SK-N-MC (cell line): Measurements from ENCODE around the gene MRPL55.

Experiments used
- DNase-seq: peaks from one replicate; pipeline ENCODE4 v3.0.0-alpha.2; 2011; ENCODE audit warnings: low read depth, low spot score
- H3K27ac ChIP-seq: fragments of 200-600 bp; sonication (generic); 2 replicates; pipeline ENCODE4 v1.5.1; 2016; ENCODE audit warnings: mixed run types
- H3K36me3 ChIP-seq: fragments of 200-600 bp; sonication (generic); 2 replicates; pipeline ENCODE4 v1.6.1; 2017; ENCODE audit warnings: antibody characterized with exemption, low read length, mixed read lengths; ENCODE audit not compliant: insufficient read depth
- H3K4me3 ChIP-seq: fragments of 200-600 bp; sonication (generic); 2 replicates; pipeline ENCODE4 v1.5.1; 2016
- H3K9ac ChIP-seq: fragments of 200-600 bp; sonication (generic); 2 replicates; pipeline ENCODE4 v1.8.0; 2017; ENCODE audit warnings: mixed run types, mixed read lengths; ENCODE audit not compliant: insufficient read length
- H3K9me3 ChIP-seq: fragments of 200-600 bp; sonication (generic); 2 replicates; pipeline ENCODE4 v1.6.1; 2017; ENCODE audit warnings: low read depth, mild to moderate bottlenecking, antibody characterized with exemption, low read length, moderate library complexity, mixed read lengths
- EZH2 ChIP-seq: fragments of 200-600 bp; sonication (generic); IDR thresholded peaks from one replicate; pipeline ENCODE4 v1.6.1; 2017; ENCODE audit warnings: antibody characterized with exemption
- FOXP2 ChIP-seq: optimal IDR thresholded peaks from 2 replicates; pipeline ENCODE3; 2011; ENCODE audit warnings: mild to moderate bottlenecking, moderate library complexity; ENCODE audit not compliant: insufficient read depth; ENCODE audit errors: extremely low read length, control extremely low read depth
- POLR2AphosphoS5 ChIP-seq: IDR thresholded peaks from 2 replicates; pipeline ENCODE4 v1.6.1; 2012; ENCODE audit warnings: mild to moderate bottlenecking, low read depth, low read length, borderline replicate concordance

The MRPL55 gene

DNA sequence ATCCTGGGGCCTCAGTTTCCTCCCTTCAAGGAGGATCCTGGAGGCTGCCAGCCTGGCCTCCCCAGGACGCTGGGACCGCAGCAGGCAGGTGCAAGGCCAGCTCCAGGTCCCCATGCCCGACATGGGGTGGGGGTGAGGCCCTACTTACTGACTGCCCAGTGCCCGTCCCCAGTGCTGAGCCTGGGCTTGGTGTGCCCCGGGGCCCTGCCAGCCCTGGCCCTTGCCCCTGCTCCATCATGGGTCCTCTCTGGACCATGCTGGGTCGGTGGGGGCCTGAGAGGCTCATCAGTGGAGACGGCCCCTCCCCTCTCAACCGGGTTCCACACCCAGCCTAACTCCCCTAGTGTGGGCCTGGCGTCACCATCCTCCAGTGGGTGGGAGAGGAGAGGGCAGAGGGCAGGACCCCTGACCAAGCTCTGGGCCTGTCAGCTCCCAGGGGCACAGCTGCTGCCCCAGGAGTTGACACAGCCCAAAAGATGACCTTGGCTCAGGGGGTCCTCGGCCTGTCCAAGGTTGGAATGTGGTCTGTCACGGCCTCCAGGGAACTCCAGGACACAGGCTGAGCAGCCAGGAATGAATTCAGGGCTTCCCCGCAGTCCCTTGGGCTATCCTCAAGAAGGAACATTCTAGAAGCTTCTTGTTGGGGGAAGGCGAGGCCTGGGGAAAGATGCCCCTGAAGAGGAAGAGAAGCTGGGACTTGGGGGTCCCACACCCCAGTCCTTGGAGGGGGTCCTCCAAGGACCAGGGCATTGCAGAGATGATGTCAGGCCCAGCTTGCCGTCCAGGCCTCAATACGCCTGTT, 44.2 kb downstream of the MRPL55 start:
- Histone ChIP-seq H3K9ac (no peak overlapping the region), H3K36me3 (no peaks in the 10 kb centered on the region), H3K4me3 (no peak overlapping the region), H3K27ac (no peak overlapping the region), H3K9me3 (no peaks in the 10 kb centered on the region)
- no peak for DNase-seq
- TF ChIP-seq EZH2 (no peak), FOXP2 (no peak), POLR2AphosphoS5 (no peak)

DNA sequence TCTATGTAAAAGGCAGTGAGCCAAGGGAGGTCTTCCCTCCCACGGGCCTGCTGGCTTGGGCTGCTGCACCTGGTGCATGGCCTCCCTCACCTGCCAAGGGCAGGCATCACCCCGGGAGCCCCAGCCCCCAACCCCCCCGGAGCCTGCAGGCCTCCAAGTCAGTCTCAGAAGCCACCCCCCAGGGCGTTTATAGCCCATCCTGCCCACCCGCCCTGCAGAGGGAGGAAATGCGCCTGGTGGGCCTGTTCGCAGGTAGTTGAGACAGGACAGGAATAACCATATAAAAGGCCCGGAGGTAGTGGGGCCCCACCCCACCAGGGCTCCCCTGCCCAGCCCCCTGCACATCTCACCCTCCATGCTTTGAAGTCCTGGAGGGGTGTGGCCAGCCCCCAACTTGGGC, 44.8 kb downstream of the MRPL55 start:
- TF ChIP-seq POLR2AphosphoS5 (no peak), FOXP2 (no peak), EZH2 (no peak)
- no peak overlapping the region for H3K4me3 ChIP-seq
- H3K9me3 ChIP-seq: no peaks in the 10 kb centered on the region
- H3K9ac ChIP-seq: no peak overlapping the region
- H3K27ac ChIP-seq: no peak overlapping the region
- DNase-seq: no peak
- no peaks in the 10 kb centered on the region for H3K36me3 ChIP-seq

DNA sequence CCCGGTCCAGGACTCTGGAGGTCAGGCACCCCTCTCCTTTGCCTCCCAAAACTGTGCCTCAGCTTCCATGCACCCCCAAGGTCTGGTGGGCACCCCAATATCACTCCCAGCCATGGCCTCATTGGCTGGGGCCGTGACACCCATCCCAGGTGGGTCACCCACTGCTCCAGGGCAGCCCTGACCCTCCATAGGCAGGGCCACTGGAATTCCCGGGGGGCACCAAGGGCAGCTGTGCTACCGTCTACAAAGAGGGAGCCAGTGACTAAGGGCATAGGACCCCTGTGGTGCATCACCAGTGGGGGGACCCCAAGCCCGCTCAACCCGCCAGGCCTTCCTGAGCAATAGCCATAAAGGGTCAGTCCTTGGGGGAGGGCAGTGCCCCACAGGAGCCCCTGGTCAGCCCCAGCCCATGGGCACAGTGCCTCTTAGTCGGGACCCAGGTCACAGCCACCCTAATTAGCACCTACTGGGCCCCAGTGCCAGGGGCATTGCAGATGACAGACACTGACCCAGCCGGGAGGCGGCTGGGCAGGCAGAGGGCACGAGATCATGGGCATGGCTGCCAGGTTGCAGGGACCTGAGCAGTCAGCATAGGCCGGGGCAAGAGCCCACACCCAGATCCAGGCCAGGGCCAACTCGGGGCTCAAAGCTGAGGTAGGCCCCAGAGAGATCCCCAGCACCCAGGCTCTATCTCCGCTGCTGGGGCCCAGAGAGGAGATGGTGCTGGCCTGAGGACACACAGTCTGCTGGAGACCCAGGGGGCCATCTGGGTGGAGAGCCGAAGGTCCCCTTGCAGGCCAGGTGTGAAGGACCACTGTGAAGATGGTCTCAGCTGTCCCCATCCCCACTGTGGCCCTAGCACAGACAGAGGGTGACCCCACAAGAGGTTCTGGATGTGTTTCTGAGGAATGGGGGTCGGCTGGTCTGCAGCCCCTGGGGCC, 45.6 kb downstream of the MRPL55 start:
- Histone ChIP-seq H3K9ac (no peak overlapping the region), H3K9me3 (no peaks in the 10 kb centered on the region), H3K4me3 (no peak overlapping the region), H3K27ac (no peak overlapping the region), H3K36me3 (no peaks in the 10 kb centered on the region)
- TF ChIP-seq EZH2 (no peak), FOXP2 (no peak), POLR2AphosphoS5 (no peak)
- no peak for DNase-seq

DNA sequence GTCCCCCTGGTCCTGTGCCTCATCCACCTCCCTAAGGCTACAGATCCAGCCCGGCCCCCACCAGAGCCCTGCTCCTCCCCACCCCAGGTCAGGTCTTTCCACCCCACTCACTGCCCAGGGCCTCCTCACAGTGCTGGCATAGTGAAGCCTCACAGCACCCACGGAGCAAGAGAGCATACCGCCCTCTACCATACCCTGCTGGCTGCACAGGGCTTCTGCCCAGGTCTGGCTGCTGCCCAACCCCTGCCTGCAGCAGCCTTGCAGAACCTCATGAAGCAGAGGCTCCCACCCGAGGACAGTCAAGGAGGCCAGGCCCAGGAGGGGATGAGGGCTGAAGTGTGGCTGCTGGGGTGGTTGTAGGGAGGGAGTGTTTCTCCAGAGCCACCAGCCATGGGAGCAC, 46.3 kb downstream of the MRPL55 start:
- no peak overlapping the region for H3K9ac ChIP-seq
- TF ChIP-seq EZH2 (no peak), POLR2AphosphoS5 (no peak), FOXP2 (no peak)
- no peak for DNase-seq
- no peak overlapping the region for H3K27ac ChIP-seq
- H3K4me3 ChIP-seq: no peak overlapping the region
- no peaks in the 10 kb centered on the region for H3K9me3 ChIP-seq
- H3K36me3 ChIP-seq: no peaks in the 10 kb centered on the region

DNA sequence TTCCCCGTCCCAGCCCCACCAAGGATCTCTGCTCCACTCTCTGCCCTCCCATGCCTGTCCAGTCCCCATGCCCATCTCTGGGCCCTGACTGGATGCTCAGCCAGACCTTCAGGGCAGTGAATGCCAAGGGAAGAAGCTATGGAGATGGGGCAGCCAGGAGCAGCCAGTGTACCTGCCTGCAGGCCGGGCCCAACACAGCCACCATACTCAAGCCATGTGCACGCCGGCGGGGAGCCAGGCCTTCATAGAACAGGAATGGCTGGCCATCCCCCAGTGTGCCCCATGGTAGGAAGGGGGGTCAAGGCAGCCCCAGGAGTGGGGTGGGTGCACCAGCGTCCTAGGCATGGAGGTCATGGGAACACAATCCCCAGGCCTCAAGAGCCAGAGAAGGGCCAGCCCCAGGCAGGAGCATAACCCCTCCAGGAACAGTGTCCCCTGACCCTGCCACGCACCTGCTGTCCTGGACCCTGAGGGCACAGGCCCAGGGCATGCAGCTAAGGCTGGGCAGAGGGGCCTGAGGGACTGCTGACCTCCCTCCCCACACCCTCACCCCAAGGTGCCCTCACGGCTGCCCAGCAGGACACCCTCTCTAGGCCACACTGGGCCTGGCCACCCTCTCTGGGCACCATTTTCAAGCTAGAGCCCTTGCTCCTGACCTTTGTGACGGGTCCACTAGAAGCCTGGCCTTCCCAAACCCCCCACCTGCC, 46.9 kb downstream of the MRPL55 start:
- no peak overlapping the region for H3K27ac ChIP-seq
- no peak for DNase-seq
- H3K9me3 ChIP-seq: no peaks in the 10 kb centered on the region
- no peak overlapping the region for H3K4me3 ChIP-seq
- H3K36me3 ChIP-seq: no peaks in the 10 kb centered on the region
- TF ChIP-seq FOXP2 (no peak), POLR2AphosphoS5 (no peak), EZH2 (no peak)
- H3K9ac ChIP-seq: no peak overlapping the region

DNA sequence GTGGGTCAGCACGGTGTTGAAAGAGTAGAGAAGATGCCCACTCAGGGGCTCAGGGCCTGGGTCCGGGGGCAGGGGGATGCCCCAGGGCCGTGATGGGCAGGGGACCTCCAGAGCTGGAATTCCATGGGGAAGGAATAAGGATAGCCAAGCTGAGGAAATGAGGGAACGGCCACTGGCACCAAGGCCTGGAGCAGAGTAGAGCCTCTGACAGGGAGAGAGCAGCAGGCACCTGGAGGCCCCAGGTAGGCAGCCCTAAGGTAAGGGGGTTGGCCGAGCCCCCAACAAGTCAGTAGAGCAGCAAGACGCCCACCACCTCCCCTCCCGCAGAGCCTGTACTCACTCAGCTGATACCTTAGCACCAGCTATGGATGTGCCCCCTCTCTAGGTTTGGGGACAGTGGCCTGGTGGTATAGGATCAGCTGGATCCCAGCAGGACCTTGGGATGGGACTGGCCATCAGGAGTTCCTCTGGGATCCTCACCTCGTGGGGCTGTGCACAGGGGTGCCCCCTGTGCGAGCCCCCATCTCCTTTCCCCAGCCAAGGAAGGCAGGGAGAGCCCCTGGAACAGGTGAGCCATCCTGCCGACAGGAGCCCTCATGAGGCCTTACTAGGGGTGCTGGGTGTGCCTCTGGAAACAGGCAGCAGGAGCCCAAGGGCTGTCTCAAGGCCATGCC, 47.6 kb downstream of the MRPL55 start:
- H3K4me3 ChIP-seq: no peak overlapping the region
- TF ChIP-seq EZH2 (no peak), POLR2AphosphoS5 (no peak), FOXP2 (no peak)
- no peak overlapping the region for H3K27ac ChIP-seq
- no peak overlapping the region for H3K9ac ChIP-seq
- no peaks in the 10 kb centered on the region for H3K9me3 ChIP-seq
- no peak for DNase-seq
- H3K36me3 ChIP-seq: no peaks in the 10 kb centered on the region

DNA sequence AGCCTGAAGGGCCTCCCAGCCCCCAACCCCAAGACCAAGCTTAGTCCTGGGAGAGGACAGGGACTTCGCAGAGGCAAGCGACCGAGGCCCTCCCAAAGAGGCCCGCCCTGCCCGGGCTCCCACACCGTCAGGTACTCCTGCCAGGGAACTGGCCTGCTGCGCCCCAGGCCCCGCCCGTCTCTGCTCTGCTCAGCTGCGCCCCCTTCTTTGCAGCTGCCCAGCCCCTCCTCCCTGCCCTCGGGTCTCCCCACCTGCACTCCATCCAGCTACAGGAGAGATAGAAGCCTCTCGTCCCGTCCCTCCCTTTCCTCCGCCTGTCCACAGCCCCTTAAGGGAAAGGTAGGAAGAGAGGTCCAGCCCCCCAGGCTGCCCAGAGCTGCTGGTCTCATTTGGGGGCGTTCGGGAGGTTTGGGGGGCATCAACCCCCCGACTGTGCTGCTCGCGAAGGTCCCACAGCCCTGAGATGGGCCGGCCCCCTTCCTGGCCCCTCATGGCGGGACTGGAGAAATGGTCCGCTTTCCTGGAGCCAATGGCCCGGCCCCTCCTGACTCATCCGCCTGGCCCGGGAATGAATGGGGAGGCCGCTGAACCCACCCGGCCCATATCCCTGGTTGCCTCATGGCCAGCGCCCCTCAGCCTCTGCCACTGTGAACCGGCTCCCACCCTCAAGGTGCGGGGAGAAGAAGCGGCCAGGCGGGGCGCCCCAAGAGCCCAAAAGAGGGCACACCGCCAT, 48.5 kb downstream of the MRPL55 start:
- Histone ChIP-seq H3K36me3 (no peaks in the 10 kb centered on the region), H3K4me3 (peak overlapping the region; percentile 71), H3K9ac (no peak overlapping the region), H3K9me3 (no peaks in the 10 kb centered on the region), H3K27ac (no peak overlapping the region)
- TF ChIP-seq EZH2 (no peak), POLR2AphosphoS5 (no peak), FOXP2 (no peak)
- DNase-seq: no peak
